ENCODE measurements around the gene PARD3B.

DNA sequence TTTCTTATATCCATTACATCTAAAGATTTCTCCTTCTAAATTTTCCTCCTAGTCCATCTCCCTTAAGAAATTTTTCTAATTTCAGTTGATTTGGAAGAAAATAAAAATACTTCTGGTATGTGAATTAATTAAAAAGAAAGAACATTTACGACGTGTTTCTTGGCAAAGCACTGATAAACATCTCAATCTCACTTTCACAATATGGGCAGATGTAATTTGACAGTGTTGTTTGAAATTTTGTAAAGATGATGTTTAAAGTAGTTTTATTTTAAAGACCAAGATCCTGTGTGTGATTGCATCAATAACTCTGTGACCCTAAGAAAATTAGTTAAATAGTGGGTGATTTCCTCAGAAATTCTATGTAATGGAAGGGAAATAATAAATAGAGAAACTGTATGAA, 510.0 kb downstream of the PARD3B start:
- TF ChIP-seq, protein P1, sequence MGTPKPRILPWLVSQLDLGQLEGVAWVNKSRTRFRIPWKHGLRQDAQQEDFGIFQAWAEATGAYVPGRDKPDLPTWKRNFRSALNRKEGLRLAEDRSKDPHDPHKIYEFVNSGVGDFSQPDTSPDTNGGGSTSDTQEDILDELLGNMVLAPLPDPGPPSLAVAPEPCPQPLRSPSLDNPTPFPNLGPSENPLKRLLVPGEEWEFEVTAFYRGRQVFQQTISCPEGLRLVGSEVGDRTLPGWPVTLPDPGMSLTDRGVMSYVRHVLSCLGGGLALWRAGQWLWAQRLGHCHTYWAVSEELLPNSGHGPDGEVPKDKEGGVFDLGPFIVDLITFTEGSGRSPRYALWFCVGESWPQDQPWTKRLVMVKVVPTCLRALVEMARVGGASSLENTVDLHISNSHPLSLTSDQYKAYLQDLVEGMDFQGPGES (IDR thresholded peaks at IDR 0.05), result no peak
- TF ChIP-seq ZBTB33 (IDR thresholded peaks at IDR 0.05), result no peak
- no peak for TF ChIP-seq CTCF (IDR thresholded peaks at IDR 0.05 in 2 of 3, conservative IDR thresholded peaks at IDR 0.05 in 1 of 3; ENCODE audit: control insufficient read depth in 2 of 3, extremely low read depth in 1 of 3, insufficient read depth in 1 of 3, low read depth in 3 of 3, low read length in 3 of 3)
- no peak for TF ChIP-seq POLR2AphosphoS5 (IDR thresholded peaks at IDR 0.05; ENCODE audit: low read length)
- TF ChIP-seq EZH2 (IDR thresholded peaks at IDR 0.05; ENCODE audit: borderline replicate concordance, control insufficient read depth, low read depth, low read length), result no peak
- TF ChIP-seq MYC (IDR thresholded peaks at IDR 0.05; ENCODE audit: insufficient read depth, insufficient read length, insufficient replicate concordance, low read length, severe bottlenecking), result no peak
- TF ChIP-seq PML (IDR thresholded peaks at IDR 0.05; ENCODE audit: low read length), result no peak
